Measurements from ENCODE around the gene GH1. TPM values are rescaled to one million over a fixed set of nuclear protein-coding genes. Genes with fewer than 3 reads are reported as not detected.

Gene GH1
- total RNA-seq, 1 experiment from 2014 or later, result not detected

GRCh38 chr17:63911657-63912100 is 7.0 kb downstream of the GH1 start (continued):
- no peak for TF ChIP-seq ATF3 (IDR thresholded peaks at IDR 0.05)
- TF ChIP-seq RAD21 (IDR thresholded peaks at IDR 0.05; ENCODE audit: low read depth), result peak; percentile 62

- H3K9me3 ChIP-seq (ENCODE audit: control insufficient read depth in 1 of 2, insufficient read depth in 1 of 2, low read depth in 1 of 2, low read length in 2 of 2), result no peaks in the 10 kb centered on the region
- TF ChIP-seq SIN3A (IDR thresholded peaks at IDR 0.05; ENCODE audit: low read depth) (no peak), EZH2 (IDR thresholded peaks at IDR 0.05) (no peak), EGR1 (IDR thresholded peaks at IDR 0.05; ENCODE audit: low read depth) (no peak), RAD21 (IDR thresholded peaks at IDR 0.05; ENCODE audit: low read depth) (no peak), CEBPB (IDR thresholded peaks at IDR 0.05; ENCODE audit: low read depth) (no peak), YY1 (IDR thresholded peaks at IDR 0.05; ENCODE audit: extremely low read depth, insufficient replicate concordance, low read depth, low read length) (no peak), FOSL1 (IDR thresholded peaks at IDR 0.05; ENCODE audit: low read depth) (no peak), CBX3 (IDR thresholded peaks at IDR 0.05; ENCODE audit: low read depth) (no peak), SRF (IDR thresholded peaks at IDR 0.05; ENCODE audit: low read depth) (no peak), ZBTB33 (IDR thresholded peaks at IDR 0.05; ENCODE audit: extremely low read depth, insufficient replicate concordance, low read length) (no peak), ZFX (IDR thresholded peaks at IDR 0.05) (no peak), ZNF274 (IDR thresholded peaks at IDR 0.05; ENCODE audit: low read depth, low read length) (no peak), POLR2AphosphoS5 (IDR thresholded peaks at IDR 0.05; ENCODE audit: low read depth, low read length) (no peak), ATF3 (IDR thresholded peaks at IDR 0.05) (no peak), POLR2A (IDR thresholded peaks at IDR 0.05; ENCODE audit: borderline replicate concordance, extremely low read depth, insufficient read depth, insufficient read length) (no peak), MAX (IDR thresholded peaks at IDR 0.05) (no peak), EZH2phosphoT487 (IDR thresholded peaks at IDR 0.05; ENCODE audit: borderline replicate concordance) (no peak), REST (IDR thresholded peaks at IDR 0.05; ENCODE audit: low read depth) (no peak), SP1 (IDR thresholded peaks at IDR 0.05; ENCODE audit: low read depth) (no peak), TCF7L2 (IDR thresholded peaks at IDR 0.05; ENCODE audit: borderline replicate concordance, extremely low read depth, insufficient read depth, insufficient read length) (no peak)
- H3K27ac ChIP-seq (ENCODE audit: low read depth, low read length), result no peak within 1 kb of the TSS
- no peak for ATAC-seq
- no peak within 1 kb of the TSS for H2AFZ ChIP-seq (ENCODE audit: low read depth, low read length, poor library complexity, severe bottlenecking)
- no peaks in the 10 kb centered on the region for H4K20me1 ChIP-seq (ENCODE audit: insufficient read depth)
- no peak within 1 kb of the TSS for H3K4me3 ChIP-seq (replicated peaks in 1 of 2; ENCODE audit: low read depth in 1 of 2, low read length in 2 of 2)
- H3K9ac ChIP-seq (ENCODE audit: low read length), result no peak within 1 kb of the TSS
- no peak within 1 kb of the TSS for H3K4me2 ChIP-seq (ENCODE audit: low read length)
- no peaks in the 10 kb centered on the region for H3K79me2 ChIP-seq (ENCODE audit: insufficient read depth, low read length)
- ChIA-PET POLR2A (interaction anchor here (1.4 kb wide), 1 partner anchor 234 kb away, joined by 5 read pairs; no protein-coding TSS in a partner anchor), CTCF (interaction anchor here (0.6 to 3.6 kb wide), 11 partner anchors 8 to 303 kb away, joined by 3 to 28 read pairs (median 6); partner anchors contain the start of gene GH1), RAD21 (ENCODE audit: low non-redundant PET in 1 of 2, low total read pairs in 2 of 2, uncharacterized antibody in 2 of 2, unreplicated experiment in 2 of 2) (interaction anchor here (1.5 to 2.3 kb wide), 2 partner anchors 36 to 222 kb away, joined by 4 to 7 read pairs; no protein-coding TSS in a partner anchor)
- no peaks in the 10 kb centered on the region for H3K4me1 ChIP-seq (ENCODE audit: control insufficient read depth in 1 of 2, insufficient read depth in 2 of 2, low read length in 2 of 2)
- H3K27me3 ChIP-seq (ENCODE audit: insufficient read depth, low read length), result no peaks in the 10 kb centered on the region; the same call in 1 of the 2 replicates
- DNase-seq (ENCODE audit: low read depth, low spot score), result no peak
- H3K9me2 ChIP-seq (ENCODE audit: insufficient read depth), result no peaks in the 10 kb centered on the region
- intact Hi-C loops (cut with micrococcal nuclease), result loop anchor here (5.0 kb wide), 1 partner anchor 371 kb away; no protein-coding TSS in a partner anchor
- no TSS peak for BruUV-seq (replicated peaks)
- H3K36me3 ChIP-seq (ENCODE audit: control insufficient read depth in 1 of 2, insufficient read depth in 2 of 2, low read length in 2 of 2), result no peaks in the 10 kb centered on the region
These were observed 7.5 kb downstream of the GH1 start, which contains the start of gene CSHL1 for GRCh38 chr17:63911041-63911635. CSHL1 (minus strand) TSS chr17:63911258; CDS start chr17:63911196, 62 bp downstream.
